Uterus (tissue), 2 donors: ENCODE measurements around the gene GABRB1.

Experiments used
- POLR2A ChIP-seq, 2 donors: fragments of 450-650 bp; IDR thresholded peaks; one replicate each; pipeline ENCODE4 v1.6.1; 2016; ENCODE audit warnings: antibody characterized with exemption in 2 of 2, mild to moderate bottlenecking in 1 of 2, moderate library complexity in 1 of 2
- TF ChIP-seq, protein P1 (sequence below), 4 experiments: fragments of 200-600 bp in 2 of 4; fragments of 450-650 bp in 2 of 4; sonication (generic) in 2 of 4; IDR thresholded peaks; one replicate each; pipeline ENCODE4 v1.5.1; 2016 to 2019; ENCODE audit warnings: antibody characterized with exemption in 4 of 4, mild to moderate bottlenecking in 2 of 4, moderate library complexity in 1 of 4

DNA sequence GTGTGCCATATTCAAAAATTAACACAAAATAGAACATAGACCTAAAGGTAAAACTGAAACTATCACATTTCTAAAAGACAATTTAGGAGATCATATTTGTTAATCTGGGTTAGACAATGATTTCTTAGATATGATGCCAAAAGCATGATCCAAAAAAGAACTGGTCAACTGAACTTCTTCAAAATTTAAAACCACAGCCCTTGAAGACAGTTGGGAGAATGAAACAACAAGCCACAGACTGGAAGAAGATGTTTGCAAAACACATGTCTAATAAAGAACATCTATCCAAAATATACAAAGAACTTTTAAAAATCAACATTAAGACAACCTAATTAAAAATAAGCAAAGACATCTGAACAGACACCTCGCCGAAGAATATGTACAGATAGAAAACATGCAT is 412.7 kb downstream of the GABRB1 start:
- no peak for TF ChIP-seq POLR2A (IDR thresholded peaks at IDR 0.05)
- TF ChIP-seq, protein P1, sequence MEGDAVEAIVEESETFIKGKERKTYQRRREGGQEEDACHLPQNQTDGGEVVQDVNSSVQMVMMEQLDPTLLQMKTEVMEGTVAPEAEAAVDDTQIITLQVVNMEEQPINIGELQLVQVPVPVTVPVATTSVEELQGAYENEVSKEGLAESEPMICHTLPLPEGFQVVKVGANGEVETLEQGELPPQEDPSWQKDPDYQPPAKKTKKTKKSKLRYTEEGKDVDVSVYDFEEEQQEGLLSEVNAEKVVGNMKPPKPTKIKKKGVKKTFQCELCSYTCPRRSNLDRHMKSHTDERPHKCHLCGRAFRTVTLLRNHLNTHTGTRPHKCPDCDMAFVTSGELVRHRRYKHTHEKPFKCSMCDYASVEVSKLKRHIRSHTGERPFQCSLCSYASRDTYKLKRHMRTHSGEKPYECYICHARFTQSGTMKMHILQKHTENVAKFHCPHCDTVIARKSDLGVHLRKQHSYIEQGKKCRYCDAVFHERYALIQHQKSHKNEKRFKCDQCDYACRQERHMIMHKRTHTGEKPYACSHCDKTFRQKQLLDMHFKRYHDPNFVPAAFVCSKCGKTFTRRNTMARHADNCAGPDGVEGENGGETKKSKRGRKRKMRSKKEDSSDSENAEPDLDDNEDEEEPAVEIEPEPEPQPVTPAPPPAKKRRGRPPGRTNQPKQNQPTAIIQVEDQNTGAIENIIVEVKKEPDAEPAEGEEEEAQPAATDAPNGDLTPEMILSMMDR (IDR thresholded peaks at IDR 0.05), result no peak
